Chondrocyte (in vitro differentiated cells): Measurements from ENCODE around the gene CFD. TPM values are rescaled to one million over a fixed set of nuclear protein-coding genes. Genes with fewer than 3 reads are reported as not detected.

Experiments
- DNase-seq: peaks from one replicate; pipeline ENCODE4 v3.0.0; 2021; ENCODE audit warnings: mixed read lengths, low spot score
- H3K27ac Mint-ChIP-seq: one replicate; pipeline ENCODE4 v1.8.0; 2021; ENCODE audit warnings: mild to moderate bottlenecking, moderate library complexity, mixed read lengths; ENCODE audit not compliant: unreplicated experiment
- H3K27me3 Mint-ChIP-seq: 2 replicates; pipeline ENCODE4 v1.8.0; 2021; ENCODE audit warnings: low read depth, mixed read lengths
- H3K36me3 Mint-ChIP-seq: 2 replicates; pipeline ENCODE4 v1.8.0; 2021; ENCODE audit warnings: low read depth, mixed read lengths
- H3K4me1 Mint-ChIP-seq: 2 replicates; pipeline ENCODE4 v1.8.0; 2021; ENCODE audit warnings: low read depth, mild to moderate bottlenecking, mixed read lengths
- H3K4me3 Mint-ChIP-seq: one replicate; pipeline ENCODE4 v1.8.0; 2021; ENCODE audit warnings: mild to moderate bottlenecking, moderate library complexity, mixed read lengths; ENCODE audit not compliant: unreplicated experiment
- H3K9me3 Mint-ChIP-seq: 2 replicates; pipeline ENCODE4 v1.8.0; 2021; ENCODE audit warnings: low read depth, mixed read lengths
- total RNA-seq: library from RNA; stranded (reverse); gene quantifications from 3 replicates; pipeline ENCODE4 v1.2.1, GENCODE V29; 2021
- TF ChIP-seq, protein P1 (sequence below): fragments of 200-600 bp; sonication (generic); IDR thresholded peaks from 2 replicates; pipeline ENCODE4 v1.5.0; 2021; ENCODE audit warnings: antibody characterized with exemption, mild to moderate bottlenecking, moderate library complexity

Gene CFD
- total RNA-seq, 1 donor from 2014 or later: 1.8 TPM

DNA sequence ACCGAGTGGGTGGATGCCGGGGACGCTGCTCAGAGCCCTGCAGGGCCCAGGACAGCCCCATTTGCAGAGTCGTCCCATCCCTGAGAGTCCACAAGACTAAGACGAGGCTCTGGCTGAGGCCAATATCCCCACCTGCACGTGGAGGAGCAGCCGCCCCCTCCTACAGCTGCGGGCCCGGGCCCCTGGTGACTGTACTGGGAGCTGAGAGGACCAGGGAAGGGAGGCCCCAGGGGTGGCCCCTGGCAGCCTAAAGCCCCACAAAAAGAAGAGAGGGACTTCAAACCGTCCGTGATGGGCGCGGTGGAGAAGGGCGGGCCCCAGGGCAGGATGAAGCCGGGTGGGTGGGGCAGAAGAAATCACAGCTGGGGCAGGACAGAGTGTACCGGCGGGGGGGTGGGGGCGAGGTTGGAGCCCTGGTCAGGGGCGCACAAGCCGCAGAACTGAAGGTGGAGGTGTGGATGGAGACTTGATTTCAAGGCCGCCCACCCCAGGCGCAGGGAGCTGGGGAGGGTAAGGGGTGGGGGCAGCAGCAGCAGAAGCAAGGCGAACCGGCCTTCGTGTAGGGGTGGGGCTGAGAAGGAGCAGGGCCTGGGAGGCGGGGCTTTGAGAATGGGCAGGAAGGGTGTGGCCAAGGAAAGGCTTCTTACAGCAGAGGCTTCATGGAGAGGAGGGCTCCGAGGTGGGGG lies 12.9 kb downstream of the CFD start:
- no peaks in the 10 kb centered on the region for H3K27me3 Mint-ChIP-seq
- peaks cover 10% of the 10 kb centered on the region for H3K36me3 Mint-ChIP-seq
- H3K9me3 Mint-ChIP-seq: no peaks in the 10 kb centered on the region
- no peak overlapping the region for H3K4me3 Mint-ChIP-seq
- H3K27ac Mint-ChIP-seq: peak overlapping the region; percentile 36
- H3K4me1 Mint-ChIP-seq: peaks cover 40% of the 10 kb centered on the region
- DNase-seq: no peak
- TF ChIP-seq, protein P1, sequence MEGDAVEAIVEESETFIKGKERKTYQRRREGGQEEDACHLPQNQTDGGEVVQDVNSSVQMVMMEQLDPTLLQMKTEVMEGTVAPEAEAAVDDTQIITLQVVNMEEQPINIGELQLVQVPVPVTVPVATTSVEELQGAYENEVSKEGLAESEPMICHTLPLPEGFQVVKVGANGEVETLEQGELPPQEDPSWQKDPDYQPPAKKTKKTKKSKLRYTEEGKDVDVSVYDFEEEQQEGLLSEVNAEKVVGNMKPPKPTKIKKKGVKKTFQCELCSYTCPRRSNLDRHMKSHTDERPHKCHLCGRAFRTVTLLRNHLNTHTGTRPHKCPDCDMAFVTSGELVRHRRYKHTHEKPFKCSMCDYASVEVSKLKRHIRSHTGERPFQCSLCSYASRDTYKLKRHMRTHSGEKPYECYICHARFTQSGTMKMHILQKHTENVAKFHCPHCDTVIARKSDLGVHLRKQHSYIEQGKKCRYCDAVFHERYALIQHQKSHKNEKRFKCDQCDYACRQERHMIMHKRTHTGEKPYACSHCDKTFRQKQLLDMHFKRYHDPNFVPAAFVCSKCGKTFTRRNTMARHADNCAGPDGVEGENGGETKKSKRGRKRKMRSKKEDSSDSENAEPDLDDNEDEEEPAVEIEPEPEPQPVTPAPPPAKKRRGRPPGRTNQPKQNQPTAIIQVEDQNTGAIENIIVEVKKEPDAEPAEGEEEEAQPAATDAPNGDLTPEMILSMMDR: no peak

GRCh38 chr19:873084-873483 lies 13.6 kb downstream of the CFD start:
- no peak for DNase-seq
- no peak overlapping the region for H3K27ac Mint-ChIP-seq
- peaks cover 35% of the 10 kb centered on the region for H3K4me1 Mint-ChIP-seq
- no peaks in the 10 kb centered on the region for H3K27me3 Mint-ChIP-seq
- TF ChIP-seq, protein P1: no peak
- H3K9me3 Mint-ChIP-seq: no peaks in the 10 kb centered on the region
- H3K36me3 Mint-ChIP-seq: peaks cover 7% of the 10 kb centered on the region
- no peak overlapping the region for H3K4me3 Mint-ChIP-seq

GRCh38 chr19:873561-874041 lies 14.1 kb downstream of the CFD start:
- TF ChIP-seq, protein P1: no peak
- H3K4me3 Mint-ChIP-seq: no peak overlapping the region
- H3K4me1 Mint-ChIP-seq: peaks cover 32% of the 10 kb centered on the region
- H3K27ac Mint-ChIP-seq: no peak overlapping the region
- H3K9me3 Mint-ChIP-seq: no peaks in the 10 kb centered on the region
- DNase-seq: peak; percentile 93
- peaks cover 7% of the 10 kb centered on the region for H3K36me3 Mint-ChIP-seq
- H3K27me3 Mint-ChIP-seq: no peaks in the 10 kb centered on the region

- Mint-ChIP-seq H3K36me3 (peaks cover 8% of the 10 kb centered on the region), H3K4me1 (peaks cover 16% of the 10 kb centered on the region), H3K4me3 (no peak overlapping the region), H3K27me3 (no peaks in the 10 kb centered on the region), H3K9me3 (no peaks in the 10 kb centered on the region), H3K27ac (no peak overlapping the region)
- DNase-seq: no peak
- TF ChIP-seq, protein P1: no peak
Measured at GRCh38 chr19:875265-875879, 15.9 kb downstream of the CFD start.

DNA sequence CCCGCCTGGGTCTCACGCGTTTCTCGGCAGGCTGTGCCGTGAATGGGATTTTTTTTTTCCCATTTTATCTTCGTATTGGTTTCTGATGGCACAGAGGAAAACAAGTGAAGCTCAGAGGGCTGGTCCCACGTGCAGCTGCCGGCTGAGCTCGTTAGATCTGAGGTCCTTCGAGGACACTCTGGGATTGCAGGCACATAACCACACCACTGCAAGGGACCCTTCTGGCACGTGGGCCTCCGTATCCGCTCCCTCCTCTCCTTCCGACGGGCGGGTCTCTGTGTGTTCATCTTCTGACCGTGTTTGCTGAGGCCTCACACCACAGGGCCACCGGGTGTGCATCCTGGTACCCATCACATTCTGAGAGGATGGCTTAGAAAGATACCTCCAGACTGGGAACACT lies 16.6 kb downstream of the CFD start:
- Mint-ChIP-seq H3K4me1 (peaks cover 11% of the 10 kb centered on the region), H3K27me3 (no peaks in the 10 kb centered on the region), H3K36me3 (peaks cover 10% of the 10 kb centered on the region), H3K27ac (no peak overlapping the region), H3K4me3 (no peak overlapping the region), H3K9me3 (no peaks in the 10 kb centered on the region)
- TF ChIP-seq, protein P1: no peak
- DNase-seq: no peak
